ENCODE data around the gene HEXB. TPM values are rescaled to one million over a fixed set of nuclear protein-coding genes. Genes with fewer than 3 reads are reported as not detected.

HEXB gene
- total and polyA plus RNA-seq, 2 donors (not counting 3 experiments of a cell fraction or from before 2014, with no cell fraction given), result 128 to 182 TPM

DNA sequence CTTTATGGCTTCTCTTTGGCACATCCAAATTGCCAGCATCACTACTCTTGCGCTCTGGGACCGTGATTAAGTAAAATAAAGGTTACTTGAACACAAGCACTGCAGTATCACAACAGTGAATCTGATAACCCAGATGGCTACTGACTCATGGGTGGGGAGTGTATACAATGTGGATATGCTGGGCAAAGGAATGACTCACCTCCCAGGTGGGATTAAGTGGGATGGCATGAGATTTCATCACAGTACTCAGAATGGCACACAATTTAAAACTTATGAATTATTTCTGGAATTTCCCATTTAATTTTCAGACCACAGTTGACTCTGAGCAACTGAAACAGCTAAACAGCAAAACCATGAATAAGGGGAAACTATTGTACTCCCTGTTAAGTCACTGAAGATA lies 77.6 kb downstream of the HEXB start:
- ChIA-PET CTCF (no interaction called here), POLR2A (no interaction called here)
- Histone ChIP-seq H4K20me1 (replicated peaks; ENCODE audit: control insufficient read depth, extremely low read depth, insufficient read depth, low read length) (peaks cover 2% of the 10 kb centered on the region), H3K4me3 (replicated peaks in 1 of 3; ENCODE audit: insufficient read depth in 1 of 3, low read depth in 1 of 3, low read length in 3 of 3) (no peak overlapping the region), H2AFZ (ENCODE audit: low read depth, low read length) (no peak overlapping the region), H3K9me3 (replicated peaks; ENCODE audit: control insufficient read depth, insufficient read depth, low read length) (no peaks in the 10 kb centered on the region), H3K9ac (replicated peaks; ENCODE audit: extremely low read depth, insufficient read depth, low read length) (no peak overlapping the region), H3K27me3 (ENCODE audit: control insufficient read depth in 2 of 2, insufficient read depth in 2 of 2, low read length in 2 of 2) (no peaks in the 10 kb centered on the region), H3K4me2 (ENCODE audit: insufficient read depth, low read length) (no peak overlapping the region), H3K79me2 (ENCODE audit: control insufficient read depth, insufficient read depth, low read length) (peaks cover 33% of the 10 kb centered on the region), H3K9me1 (replicated peaks; ENCODE audit: control insufficient read depth, extremely low read depth, insufficient read depth, low read length) (no peaks in the 10 kb centered on the region), H3K4me1 (ENCODE audit: control insufficient read depth, extremely low read depth, insufficient read depth, low read length) (peaks cover 10% of the 10 kb centered on the region), H3K27ac (ENCODE audit: insufficient read depth, low read depth, low read length) (no peak overlapping the region), H3K36me3 (ENCODE audit: control insufficient read depth in 2 of 2, extremely low read depth in 1 of 2, insufficient read depth in 2 of 2, low read length in 2 of 2) (peaks cover 0 to 2% of the 10 kb centered on the region in 2 experiments)
- TF ChIP-seq JUN (IDR thresholded peaks at IDR 0.05; ENCODE audit: borderline replicate concordance, insufficient read depth, insufficient read length, low read depth), result peak; percentile 39
- TF ChIP-seq, protein P1, sequence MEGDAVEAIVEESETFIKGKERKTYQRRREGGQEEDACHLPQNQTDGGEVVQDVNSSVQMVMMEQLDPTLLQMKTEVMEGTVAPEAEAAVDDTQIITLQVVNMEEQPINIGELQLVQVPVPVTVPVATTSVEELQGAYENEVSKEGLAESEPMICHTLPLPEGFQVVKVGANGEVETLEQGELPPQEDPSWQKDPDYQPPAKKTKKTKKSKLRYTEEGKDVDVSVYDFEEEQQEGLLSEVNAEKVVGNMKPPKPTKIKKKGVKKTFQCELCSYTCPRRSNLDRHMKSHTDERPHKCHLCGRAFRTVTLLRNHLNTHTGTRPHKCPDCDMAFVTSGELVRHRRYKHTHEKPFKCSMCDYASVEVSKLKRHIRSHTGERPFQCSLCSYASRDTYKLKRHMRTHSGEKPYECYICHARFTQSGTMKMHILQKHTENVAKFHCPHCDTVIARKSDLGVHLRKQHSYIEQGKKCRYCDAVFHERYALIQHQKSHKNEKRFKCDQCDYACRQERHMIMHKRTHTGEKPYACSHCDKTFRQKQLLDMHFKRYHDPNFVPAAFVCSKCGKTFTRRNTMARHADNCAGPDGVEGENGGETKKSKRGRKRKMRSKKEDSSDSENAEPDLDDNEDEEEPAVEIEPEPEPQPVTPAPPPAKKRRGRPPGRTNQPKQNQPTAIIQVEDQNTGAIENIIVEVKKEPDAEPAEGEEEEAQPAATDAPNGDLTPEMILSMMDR (IDR thresholded peaks at IDR 0.05; ENCODE audit: extremely low read depth in 1 of 2, insufficient read depth in 1 of 2, low read depth in 1 of 2, low read length in 2 of 2), result no peak
- TF ChIP-seq GATA2 (IDR thresholded peaks at IDR 0.05; ENCODE audit: insufficient read depth, insufficient read length, low read depth, low read length), result peak; percentile 33
- TF ChIP-seq FOS (IDR thresholded peaks at IDR 0.05; ENCODE audit: borderline replicate concordance, insufficient read depth, low read length), result peak; percentile 31
- BruUV-seq (replicated peaks), result no TSS peak
- FAIRE-seq, result no peak
- intact Hi-C loops (cut with micrococcal nuclease), result no loop called here
- dilution Hi-C loops (cut with MboI; ENCODE audit: extremely low pct_ligation_motif_present, low sequenced_read_pairs), result no loop called here
- peak; percentile 33 for DNase-seq (ENCODE audit: low read depth, low spot score)

DNA sequence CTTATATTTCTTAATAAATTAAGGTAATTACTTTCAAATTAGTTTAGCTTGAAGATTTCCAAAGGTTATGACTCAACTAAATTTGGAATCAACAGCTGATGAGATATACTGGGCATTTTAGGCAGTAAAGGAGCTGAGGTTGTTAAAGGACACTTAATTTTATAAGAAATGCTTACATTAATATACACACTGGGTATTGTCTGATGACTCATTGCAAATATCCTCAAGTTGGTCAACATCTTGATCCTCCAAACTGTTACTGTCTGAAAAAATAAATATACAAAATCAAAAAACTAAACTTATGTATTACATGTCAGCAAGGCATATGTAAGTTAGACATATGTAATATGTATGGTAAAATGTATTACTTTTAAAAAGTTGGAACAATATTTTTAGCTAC lies 78.5 kb downstream of the HEXB start:
- no peak overlapping the region for H2AFZ ChIP-seq (ENCODE audit: low read depth, low read length)
- H3K4me3 ChIP-seq (replicated peaks in 1 of 3; ENCODE audit: insufficient read depth in 1 of 3, low read depth in 1 of 3, low read length in 3 of 3), result no peak overlapping the region
- ChIA-PET POLR2A (no interaction called here), CTCF (no interaction called here)
- H4K20me1 ChIP-seq (replicated peaks; ENCODE audit: control insufficient read depth, extremely low read depth, insufficient read depth, low read length), result peaks cover 2% of the 10 kb centered on the region
- intact Hi-C loops (cut with micrococcal nuclease) (no loop called here), dilution Hi-C loops (cut with MboI; ENCODE audit: extremely low pct_ligation_motif_present, low sequenced_read_pairs) (no loop called here)
- peaks cover 17% of the 10 kb centered on the region for H3K4me1 ChIP-seq (ENCODE audit: control insufficient read depth, extremely low read depth, insufficient read depth, low read length)
- no peak overlapping the region for H3K9ac ChIP-seq (replicated peaks; ENCODE audit: extremely low read depth, insufficient read depth, low read length)
- no peak for TF ChIP-seq POLR2A (IDR thresholded peaks at IDR 0.05; ENCODE audit: low read depth, low read length)
- peak; percentile 27 for TF ChIP-seq FOS (IDR thresholded peaks at IDR 0.05; ENCODE audit: borderline replicate concordance, insufficient read depth, low read length)
- DNase-seq (ENCODE audit: low read depth, low spot score) (no peak), FAIRE-seq (no peak)
- no peaks in the 10 kb centered on the region for H3K27me3 ChIP-seq (ENCODE audit: control insufficient read depth in 2 of 2, insufficient read depth in 2 of 2, low read length in 2 of 2)
- no peaks in the 10 kb centered on the region for H3K9me1 ChIP-seq (replicated peaks; ENCODE audit: control insufficient read depth, extremely low read depth, insufficient read depth, low read length)
- peaks cover 0 to 2% of the 10 kb centered on the region in 2 experiments for H3K36me3 ChIP-seq (ENCODE audit: control insufficient read depth in 2 of 2, extremely low read depth in 1 of 2, insufficient read depth in 2 of 2, low read length in 2 of 2)
- no TSS peak for BruUV-seq (replicated peaks)
- peaks cover 40% of the 10 kb centered on the region for H3K79me2 ChIP-seq (ENCODE audit: control insufficient read depth, insufficient read depth, low read length)
- H3K4me2 ChIP-seq (ENCODE audit: insufficient read depth, low read length), result no peak overlapping the region
- no peaks in the 10 kb centered on the region for H3K9me3 ChIP-seq (replicated peaks; ENCODE audit: control insufficient read depth, insufficient read depth, low read length)
- H3K27ac ChIP-seq (ENCODE audit: insufficient read depth, low read depth, low read length), result no peak overlapping the region
